Kidney tubule cell (primary cell): Measurements from ENCODE around the gene GNAT1.
A peak's percentile ranks its signal among the peaks of the same experiment; 100 is the strongest.
"Not testable (repeated sequence)": the region's sequence is repeated elsewhere in the genome, so short reads cannot be mapped to it uniquely, and the experiment has no call there.

Source experiments
- DNase-seq: peaks from one replicate; pipeline ENCODE4 v3.0.0-alpha.2; 2018; ENCODE audit warnings: low spot score

Gene GNAT1

GRCh38 chr3:50203809-50204803 lies 12.7 kb downstream of the GNAT1 start:
- peak; percentile 17 for DNase-seq

- DNase-seq: no peak
Observed at GRCh38 chr3:50204804-50205412, 13.5 kb downstream of the GNAT1 start, which contains the start of gene SLC38A3. SLC38A3 (plus strand) TSS chr3:50205271; CDS start chr3:50214200, 8,929 bp downstream.

GRCh38 chr3:50205413-50206276 lies 14.2 kb downstream of the GNAT1 start:
- DNase-seq: no peak

GRCh38 chr3:50207359-50208042 lies 16.1 kb downstream of the GNAT1 start:
- no peak for DNase-seq

- DNase-seq: no peak
Observed at GRCh38 chr3:50208677-50209344, 17.4 kb downstream of the GNAT1 start.

GRCh38 chr3:50210176-50210509 lies 18.7 kb downstream of the GNAT1 start:
- no peak for DNase-seq

GRCh38 chr3:50210510-50211367 lies 19.3 kb downstream of the GNAT1 start:
- no peak for DNase-seq

- not testable (repeated sequence) for DNase-seq
Observed at GRCh38 chr3:50211368-50211717, 19.9 kb downstream of the GNAT1 start.

GRCh38 chr3:50211930-50212329 lies 20.5 kb downstream of the GNAT1 start:
- peak; percentile 48 for DNase-seq

- no peak for DNase-seq
Observed at GRCh38 chr3:50212502-50212901, 21.1 kb downstream of the GNAT1 start.

- DNase-seq: no peak
Observed at GRCh38 chr3:50212971-50213370, 21.6 kb downstream of the GNAT1 start.

GRCh38 chr3:50213373-50213772 lies 22.0 kb downstream of the GNAT1 start:
- no peak for DNase-seq

GRCh38 chr3:50214824-50215223 lies 23.4 kb downstream of the GNAT1 start:
- no peak for DNase-seq

GRCh38 chr3:50215529-50215928 lies 24.1 kb downstream of the GNAT1 start:
- no peak for DNase-seq

GRCh38 chr3:50217681-50218080 lies 26.3 kb downstream of the GNAT1 start:
- no peak for DNase-seq

GRCh38 chr3:50218448-50218847 lies 27.0 kb downstream of the GNAT1 start:
- no peak for DNase-seq

GRCh38 chr3:50219285-50219684 lies 27.9 kb downstream of the GNAT1 start:
- DNase-seq: no peak

- DNase-seq: no peak
Observed at GRCh38 chr3:50220109-50220508, 28.7 kb downstream of the GNAT1 start.

GRCh38 chr3:50221051-50221410 lies 29.6 kb downstream of the GNAT1 start:
- no peak for DNase-seq

GRCh38 chr3:50221411-50222168 lies 30.2 kb downstream of the GNAT1 start:
- DNase-seq: no peak
